IMR-90 (cell line): ENCODE results near the gene MARCHF6. TPM values are rescaled to one million over a fixed set of nuclear protein-coding genes. Genes with fewer than 3 reads are reported as not detected.

ENCODE experiments used
- ATAC-seq: fragments of 200-7000 bp; cut with Tn5 transposase; 2 replicates; pipeline ENCODE4 v1.9.1; 2020; ENCODE audit warnings: low read depth, mild to moderate bottlenecking, moderate library complexity
- BruUV-seq: library from RNA; stranded (reverse); fragments of 400-500 nt; replicated peaks from 2 replicates; lab custom pipeline; 2021; lab: Mats Ljungman, UMichigan
- CTCF ChIA-PET: fragments of 300-600 bp; formaldehyde crosslinking; extraction: SDS; loops from one replicate; lab custom pipeline; 2021; ENCODE audit warnings: antibody characterized with exemption; lab: Yijun Ruan, JAX
- POLR2A ChIA-PET: fragments of 300-600 bp; sonication (Branson Sonifier 250); formaldehyde crosslinking; loops from one replicate; lab custom pipeline; 2022; ENCODE audit warnings: antibody characterized with exemption; ENCODE audit not compliant: unreplicated experiment; lab: Charles Lee
- DNase-seq: peaks from one replicate; pipeline ENCODE4 v3.0.0; 2013
- H2AFZ ChIP-seq: replicated peaks from 2 replicates; pipeline ENCODE3; 2013; ENCODE audit warnings: low read length, mild to moderate bottlenecking; ENCODE audit not compliant: poor library complexity
- H2AK5ac ChIP-seq: 2 replicates; pipeline ENCODE4 v1.6.1; 2013; ENCODE audit warnings: low read depth, low read length, inconsistent platforms
- H2AK9ac ChIP-seq: replicated peaks from 2 replicates; pipeline ENCODE3; 2013; ENCODE audit warnings: mild to moderate bottlenecking, low read depth, low read length, moderate library complexity; ENCODE audit not compliant: poor library complexity
- H2BK120ac ChIP-seq: 2 replicates; pipeline ENCODE4 v1.6.1; 2013; ENCODE audit warnings: low read depth, low read length, inconsistent platforms
- H2BK15ac ChIP-seq: 3 replicates; pipeline ENCODE4 v1.6.1; 2013; ENCODE audit warnings: low read depth, low read length, inconsistent platforms
- H2BK20ac ChIP-seq: 2 replicates; pipeline ENCODE4 v1.6.1; 2013; ENCODE audit warnings: low read depth, mild to moderate bottlenecking, inconsistent platforms, low read length, moderate library complexity
- H2BK5ac ChIP-seq: 2 replicates; pipeline ENCODE4 v1.6.1; 2013; ENCODE audit warnings: mild to moderate bottlenecking, low read depth, low read length, inconsistent platforms; ENCODE audit not compliant: poor library complexity, severe bottlenecking
- H3K14ac ChIP-seq: replicated peaks from 2 replicates; pipeline ENCODE4 v1.6.1; 2013; ENCODE audit warnings: low read depth, low read length, inconsistent platforms
- H3K18ac ChIP-seq: 2 replicates; pipeline ENCODE4 v1.6.1; 2013; ENCODE audit warnings: low read depth, low read length, control low read depth
- H3K23ac ChIP-seq: 2 replicates; pipeline ENCODE4 v1.6.1; 2013; ENCODE audit warnings: low read depth, low read length, inconsistent platforms
- H3K27ac ChIP-seq: 2 replicates; pipeline ENCODE4 v1.5.1; 2013; ENCODE audit warnings: mild to moderate bottlenecking, control low read depth, low read length; ENCODE audit not compliant: insufficient read depth
- H3K27me3 ChIP-seq: 2 replicates; pipeline ENCODE4 v1.6.1; 2013; ENCODE audit warnings: low read length; ENCODE audit not compliant: control insufficient read depth, insufficient read depth
- H3K36me3 ChIP-seq: 2 replicates; pipeline ENCODE4 v1.6.1; 2013; ENCODE audit warnings: low read length, mixed read lengths; ENCODE audit not compliant: control insufficient read depth, insufficient read depth
- H3K4ac ChIP-seq: 2 replicates; pipeline ENCODE4 v1.6.1; 2013; ENCODE audit warnings: low read depth, low read length, inconsistent platforms
- H3K4me1 ChIP-seq: 2 replicates; pipeline ENCODE4 v1.6.1; 2013; ENCODE audit warnings: low read length, mixed read lengths; ENCODE audit not compliant: control insufficient read depth, insufficient read depth
- H3K4me2 ChIP-seq: 2 replicates; pipeline ENCODE4 v1.6.1; 2013; ENCODE audit warnings: low read depth, mild to moderate bottlenecking, control low read depth, low read length, moderate library complexity
- H3K4me3 ChIP-seq: 2 replicates; pipeline ENCODE4 v1.5.1; 2013; ENCODE audit warnings: low read depth, mild to moderate bottlenecking, control low read depth, low read length, moderate library complexity; ENCODE audit not compliant: insufficient read depth
- H3K56ac ChIP-seq: 2 replicates; pipeline ENCODE4 v1.6.1; 2013; ENCODE audit warnings: low read length, inconsistent platforms; ENCODE audit not compliant: insufficient read depth; ENCODE audit errors: extremely low read depth
- H3K79me1 ChIP-seq, 2 experiments: 2 replicates each; pipeline ENCODE4 v1.6.1; 2013; ENCODE audit warnings: low read length in 2 of 2, inconsistent platforms in 1 of 2, low read depth in 1 of 2
- H3K9ac ChIP-seq: 2 replicates; pipeline ENCODE4 v1.6.1; 2013; ENCODE audit warnings: low read depth, low read length, control low read depth
- H3K9me1 ChIP-seq: 2 replicates; pipeline ENCODE4 v1.6.1; 2013; ENCODE audit warnings: low read length, inconsistent platforms; ENCODE audit not compliant: insufficient read depth
- H3K9me3 ChIP-seq: 2 replicates; pipeline ENCODE4 v1.6.1; 2013; ENCODE audit warnings: low read length; ENCODE audit not compliant: control insufficient read depth, insufficient read depth
- H4K20me1 ChIP-seq: 2 replicates; pipeline ENCODE4 v1.6.1; 2013; ENCODE audit warnings: low read length, inconsistent platforms; ENCODE audit not compliant: insufficient read depth
- H4K5ac ChIP-seq: 2 replicates; pipeline ENCODE4 v1.6.1; 2013; ENCODE audit warnings: mild to moderate bottlenecking, low read depth, low read length, control low read depth
- H4K8ac ChIP-seq, 2 experiments: 2 replicates each; pipeline ENCODE4 v1.6.1; 2013; ENCODE audit warnings: low read depth in 2 of 2, low read length in 2 of 2, control low read depth in 1 of 2, inconsistent platforms in 1 of 2
- H4K91ac ChIP-seq: 2 replicates; pipeline ENCODE4 v1.6.1; 2013; ENCODE audit warnings: low read depth, low read length, inconsistent platforms; ENCODE audit not compliant: insufficient read depth
- CEBPB ChIP-seq: IDR thresholded peaks from 2 replicates; pipeline ENCODE4 v1.6.1; 2012; ENCODE audit warnings: low read depth, low read length, improper control_type of control experiment
- MAFK ChIP-seq: IDR thresholded peaks from 2 replicates; pipeline ENCODE4 v1.6.1; 2012; ENCODE audit warnings: low read depth, low read length, improper control_type of control experiment
- MAZ ChIP-seq: IDR thresholded peaks from 2 replicates; pipeline ENCODE4 v1.6.1; 2012; ENCODE audit warnings: low read depth, mild to moderate bottlenecking, low read length, improper control_type of control experiment, moderate library complexity, borderline replicate concordance
- RFX5 ChIP-seq: IDR thresholded peaks from 2 replicates; pipeline ENCODE4 v1.8.0; 2012; ENCODE audit warnings: low read depth, mild to moderate bottlenecking, low read length, moderate library complexity
- whole genome bisulfite sequencing, 2 experiments: methylation state at CpG; one replicate each; pipeline versions ENCODE4 v1.1.5 to v1.1.7; 2013; ENCODE audit warnings: missing lambda C conversion rate in 2 of 2; ENCODE audit not compliant: insufficient read length in 1 of 2; ENCODE audit errors: extremely low coverage in 2 of 2; 5-methylcytosine and 5-hydroxymethylcytosine counted together
- dilution Hi-C: fragments of 300-500 bp; cut with HindIII; formaldehyde crosslinking; loops from one replicate; pipeline ENCODE4 v1.14.3; 2018; ENCODE audit warnings: low sequenced_read_pairs; ENCODE audit not compliant: unreplicated experiment
- in situ Hi-C: fragments of 300-500 bp; cut with MboI; formaldehyde crosslinking; loops from 3 replicates; pipeline ENCODE4 v1.14.3; 2019; ENCODE audit warnings: low sequenced_read_pairs, inconsistent platforms, mixed read lengths
- intact Hi-C: fragments of 100-400 bp; cut with micrococcal nuclease; formaldehyde crosslinking; loops from 2 replicates; pipeline ENCODE4 v1.10.0; 2022
- polyA plus RNA-seq, 3 experiments: library from polyadenylated mRNA; depleted of rRNA; stranded (reverse); fragments of >200 nt; gene quantifications; 2 replicates each; pipeline ENCODE4 v1.2.3, GENCODE V29; 2012; ENCODE audit warnings: low replicate concordance in 1 of 3
- total RNA-seq: library from RNA; depleted of rRNA; stranded (reverse); fragments of >200 nt; gene quantifications from 2 replicates; pipeline ENCODE4 v1.2.3, GENCODE V29; 2012

MARCHF6 gene
- total and polyA plus RNA-seq, 2 of the 4 experiments (the other 2 are of a cell fraction), result 55.2 to 62.6 TPM

DNA sequence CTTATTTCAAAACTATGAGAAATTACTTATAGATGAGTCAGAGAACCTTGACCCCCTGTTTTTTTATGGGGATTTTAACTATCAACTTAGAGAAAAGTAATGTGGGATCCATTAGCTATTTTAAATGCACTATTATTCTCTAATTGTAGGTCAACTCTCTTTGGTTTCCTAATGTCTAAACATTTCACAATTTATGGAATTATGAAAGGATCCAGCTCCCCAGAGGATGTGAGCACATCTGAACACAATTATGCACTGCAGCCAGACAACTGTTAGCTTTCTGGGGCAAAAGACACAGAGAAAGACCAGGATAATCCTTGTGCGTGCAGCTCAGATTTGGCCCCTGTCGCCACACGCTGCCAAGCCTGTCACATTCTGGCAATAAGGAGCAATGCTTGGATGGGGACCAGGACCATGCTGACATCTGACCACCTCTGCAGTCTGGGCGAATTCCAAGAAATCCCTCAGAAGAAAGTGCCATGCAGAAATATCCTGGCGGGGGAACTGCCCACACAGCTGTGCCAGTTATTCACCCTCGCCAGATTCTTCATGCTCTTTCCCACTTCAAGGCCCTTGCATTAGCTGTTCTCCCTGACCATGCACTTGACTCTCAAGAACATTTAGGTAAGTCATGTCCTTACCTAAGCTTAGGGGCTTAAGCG is 23.5 kb upstream of the MARCHF6 start:
- Histone ChIP-seq H4K20me1 (no peaks in the 10 kb centered on the region), H2BK5ac (no peak overlapping the region)

More for the DNA sequence above, 23.5 kb upstream of the MARCHF6 start:
- no peak overlapping the region for H2AK5ac ChIP-seq
- H3K9me3 ChIP-seq, result no peaks in the 10 kb centered on the region
- H2AK9ac ChIP-seq, result no peak overlapping the region
- in situ Hi-C loops (no loop called here), intact Hi-C loops (loop anchor here (5.0 kb wide), 1 partner anchor 43 kb away; no protein-coding TSS in a partner anchor), dilution Hi-C loops (no loop called here)
- peaks cover 5% of the 10 kb centered on the region; the same call in 1 of the 2 replicates for H3K27me3 ChIP-seq
- TF ChIP-seq MAZ (no peak), CEBPB (peak; percentile 79), RFX5 (no peak), MAFK (no peak)
- H3K27ac ChIP-seq, result peak overlapping the region; percentile 79; the same call in 1 of the 2 replicates
- no peak overlapping the region for H3K4me3 ChIP-seq
- DNase-seq (peak; percentile 88), ATAC-seq (peak; percentile 66)
- H3K4me2 ChIP-seq, result peak overlapping the region; percentile 66; the same call in 1 of the 2 replicates
- H3K9me1 ChIP-seq, result peaks cover 14% of the 10 kb centered on the region
- H2BK15ac ChIP-seq, result no peak overlapping the region
- peak overlapping the region; percentile 20; the same call in 1 of the 2 replicates for H2BK120ac ChIP-seq
- no peak overlapping the region for H3K9ac ChIP-seq
- no peak overlapping the region; the same call in 1 of the 2 replicates for H4K5ac ChIP-seq
- H3K36me3 ChIP-seq, result no peaks in the 10 kb centered on the region
- no TSS peak for BruUV-seq
- H4K8ac ChIP-seq, result no peak overlapping the region
- WGBS, 2 experiments, result 20% methylated on average over 1 of the region's 7 CpGs; no CpG with 5 or more reads in 1 of the 2 experiments
- no peak overlapping the region for H3K23ac ChIP-seq
- H2AFZ ChIP-seq, result no peak overlapping the region
- H3K4ac ChIP-seq, result 0 out of 2 replicates have a peak overlapping the region, but pooled peaks have one; percentile 1
- H3K79me1 ChIP-seq, result no peaks in the 10 kb centered on the region
- no peak overlapping the region for H2BK20ac ChIP-seq
- no peak overlapping the region for H4K91ac ChIP-seq
- POLR2A ChIA-PET, result no interaction called here
- peaks cover 23% of the 10 kb centered on the region for H3K4me1 ChIP-seq
- CTCF ChIA-PET, result interaction anchor here (0.7 to 1.6 kb wide), 2 partner anchors 19 to 46 kb away, joined by 3 to 4 read pairs; no protein-coding TSS in a partner anchor
- H3K18ac ChIP-seq, result peak overlapping the region; percentile 13; the same call in 1 of the 2 replicates
- H3K56ac ChIP-seq, result no peak overlapping the region
- H3K14ac ChIP-seq, result 0 out of 2 replicates have a peak overlapping the region, but pooled peaks have one; percentile 5
